Body of pancreas (tissue), 4 donors: ENCODE results near the gene NUDT14. TPM values are rescaled to one million over a fixed set of nuclear protein-coding genes. Genes with fewer than 3 reads are reported as not detected.

ENCODE experiments used
- ATAC-seq: fragments of 150-250 bp; one replicate; pipeline ENCODE4 v1.9.1; 2016
- DNase-seq, 4 donors: peaks; one replicate each; pipeline ENCODE4 v3.0.0-alpha.2; 2019
- H3K27ac ChIP-seq, 4 donors: fragments of 200-600 bp; sonication (generic); 1 replicate in 3 of 4; 2 replicates in 1 of 4; pipeline versions ENCODE4 v1.5.1 to v1.6.1; 2016 to 2019; ENCODE audit warnings: mild to moderate bottlenecking in 1 of 4, mixed read lengths in 1 of 4, moderate library complexity in 1 of 4
- H3K27me3 ChIP-seq, 2 donors: fragments of 200-600 bp; sonication (generic); one replicate each; pipeline ENCODE4 v1.6.0; 2016; ENCODE audit warnings: mild to moderate bottlenecking in 1 of 2
- H3K36me3 ChIP-seq, 2 donors: fragments of 200-600 bp; sonication (generic); replicated peaks in 1 of 2; 2 replicates each; pipeline ENCODE4 v1.5.1; 2016; ENCODE audit warnings: low read depth in 2 of 2; ENCODE audit not compliant: insufficient read depth in 1 of 2
- H3K4me1 ChIP-seq: fragments of 200-600 bp; sonication (generic); one replicate; pipeline ENCODE4 v1.6.0; 2016
- H3K4me3 ChIP-seq, 2 donors: fragments of 200-600 bp; sonication (generic); 1 replicate in 1 of 2; 2 replicates in 1 of 2; pipeline ENCODE4 v1.5.1; 2016 to 2019
- H3K9me3 ChIP-seq, 3 donors: fragments of 200-600 bp; sonication (generic); 1 replicate in 2 of 3; 2 replicates in 1 of 3; pipeline ENCODE4 v1.5.1; 2016
- POLR2A ChIP-seq, 3 donors: fragments of 450-650 bp; IDR thresholded peaks; one replicate each; pipeline ENCODE4 v1.6.1; 2016; ENCODE audit warnings: antibody characterized with exemption in 3 of 3, mild to moderate bottlenecking in 2 of 3
- WGBS, 2 donors: methylation state at CpG; one replicate each; pipeline ENCODE4 v1.1.5; 2017; 5-methylcytosine and 5-hydroxymethylcytosine counted together
- intact Hi-C: fragments of 100-400 bp; cut with DNase I; formaldehyde crosslinking; loops from one replicate; pipeline ENCODE4 v1.15.1; 2023
- total RNA-seq, 2 donors: library from RNA; depleted of rRNA; stranded (reverse); fragments of >200 nt; gene quantifications; one replicate each; pipeline ENCODE4 v1.1.0, GENCODE V29; 2016
- TF ChIP-seq, protein P1 (sequence below), 7 experiments: fragments of 450-650 bp in 4 of 7; fragments of 200-600 bp in 3 of 7; sonication (generic) in 3 of 7; IDR thresholded peaks; one replicate each; pipeline ENCODE4 v1.5.1; 2016 to 2019; ENCODE audit warnings: antibody characterized with exemption in 7 of 7

The NUDT14 gene
- total RNA-seq, 2 donors from 2014 or later, result 28.8 to 66.9 TPM

DNA sequence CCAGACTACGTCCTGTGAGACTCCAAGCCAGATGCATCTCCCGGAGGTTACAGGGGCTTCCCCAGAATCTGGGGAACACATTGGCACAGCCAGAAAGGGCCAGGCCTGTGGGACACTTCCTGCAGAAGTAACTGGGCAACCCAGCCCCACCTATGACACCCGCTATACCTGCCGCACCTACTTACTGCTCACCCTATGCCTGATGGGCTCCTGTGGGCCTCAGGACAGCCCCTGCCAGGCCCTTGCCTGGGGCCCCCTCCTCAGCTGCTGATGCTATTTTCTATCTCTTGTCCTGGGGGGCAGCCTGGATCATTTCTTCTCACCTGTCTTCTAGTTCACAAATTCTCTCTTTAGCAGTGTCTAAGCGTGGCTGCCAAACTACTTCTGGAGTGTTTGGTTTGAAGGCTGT lies 41.3 kb downstream of the NUDT14 start:
- no peaks in the 10 kb centered on the region for H3K36me3 ChIP-seq
- TF ChIP-seq, protein P1, sequence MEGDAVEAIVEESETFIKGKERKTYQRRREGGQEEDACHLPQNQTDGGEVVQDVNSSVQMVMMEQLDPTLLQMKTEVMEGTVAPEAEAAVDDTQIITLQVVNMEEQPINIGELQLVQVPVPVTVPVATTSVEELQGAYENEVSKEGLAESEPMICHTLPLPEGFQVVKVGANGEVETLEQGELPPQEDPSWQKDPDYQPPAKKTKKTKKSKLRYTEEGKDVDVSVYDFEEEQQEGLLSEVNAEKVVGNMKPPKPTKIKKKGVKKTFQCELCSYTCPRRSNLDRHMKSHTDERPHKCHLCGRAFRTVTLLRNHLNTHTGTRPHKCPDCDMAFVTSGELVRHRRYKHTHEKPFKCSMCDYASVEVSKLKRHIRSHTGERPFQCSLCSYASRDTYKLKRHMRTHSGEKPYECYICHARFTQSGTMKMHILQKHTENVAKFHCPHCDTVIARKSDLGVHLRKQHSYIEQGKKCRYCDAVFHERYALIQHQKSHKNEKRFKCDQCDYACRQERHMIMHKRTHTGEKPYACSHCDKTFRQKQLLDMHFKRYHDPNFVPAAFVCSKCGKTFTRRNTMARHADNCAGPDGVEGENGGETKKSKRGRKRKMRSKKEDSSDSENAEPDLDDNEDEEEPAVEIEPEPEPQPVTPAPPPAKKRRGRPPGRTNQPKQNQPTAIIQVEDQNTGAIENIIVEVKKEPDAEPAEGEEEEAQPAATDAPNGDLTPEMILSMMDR (IDR thresholded peaks at IDR 0.05), result no peak
- no peaks in the 10 kb centered on the region for H3K27me3 ChIP-seq
- ATAC-seq, result no peak
- H3K4me1 ChIP-seq, result no peaks in the 10 kb centered on the region
- no peak overlapping the region for H3K27ac ChIP-seq
- no peak overlapping the region for H3K4me3 ChIP-seq
- peaks cover 0 to 11% (median 0%) of the 10 kb centered on the region in 3 donors for H3K9me3 ChIP-seq
- intact Hi-C loops, result no loop called here
- no peak for DNase-seq
- WGBS, 2 donors, result 94 to 100% methylated on average over 5 of the region's 5 CpGs

DNA sequence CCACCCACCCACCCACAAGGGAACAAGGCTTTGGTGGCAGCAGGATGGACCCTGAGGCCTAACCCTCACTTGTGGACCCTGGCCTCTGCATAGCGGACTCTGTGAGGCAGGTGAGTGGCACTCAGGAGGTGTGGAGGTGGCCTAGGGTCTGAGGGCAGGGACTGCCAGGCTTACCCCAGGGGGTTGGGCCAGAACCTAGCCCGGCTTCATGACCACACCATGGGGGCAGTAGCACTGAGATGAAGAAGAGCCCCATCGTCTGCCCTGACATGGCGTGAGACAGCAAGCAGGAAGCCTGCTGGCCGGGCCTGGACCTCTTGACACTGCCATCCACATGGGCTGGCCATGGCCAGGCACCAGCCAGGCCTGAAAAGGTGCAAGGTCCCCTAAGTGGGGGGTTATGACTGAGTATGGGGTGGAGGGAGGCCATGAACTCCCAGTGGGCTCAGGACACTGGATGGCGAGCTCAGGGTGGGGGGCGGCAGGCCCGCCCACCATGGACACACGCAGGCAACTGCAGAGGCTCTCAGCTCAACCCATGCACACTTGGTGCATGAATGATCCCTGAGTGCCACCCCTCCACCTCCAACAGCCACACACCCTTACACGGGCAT lies 41.8 kb downstream of the NUDT14 start:
- no peak for TF ChIP-seq POLR2A (IDR thresholded peaks at IDR 0.05)
- TF ChIP-seq, protein P1 (IDR thresholded peaks at IDR 0.05), result no peak
- H3K9me3 ChIP-seq, result peaks cover 0 to 11% (median 0%) of the 10 kb centered on the region in 3 donors
- no peak for ATAC-seq
- H3K36me3 ChIP-seq, result no peaks in the 10 kb centered on the region
- H3K4me3 ChIP-seq, result no peak overlapping the region
- WGBS, 2 donors, result 79 to 80% methylated on average over 3 to 8 of the region's 10 CpGs
- intact Hi-C loops, result no loop called here
- H3K27ac ChIP-seq, result no peak overlapping the region
- H3K27me3 ChIP-seq, result no peaks in the 10 kb centered on the region
- no peaks in the 10 kb centered on the region for H3K4me1 ChIP-seq
- DNase-seq, result no peak

DNA sequence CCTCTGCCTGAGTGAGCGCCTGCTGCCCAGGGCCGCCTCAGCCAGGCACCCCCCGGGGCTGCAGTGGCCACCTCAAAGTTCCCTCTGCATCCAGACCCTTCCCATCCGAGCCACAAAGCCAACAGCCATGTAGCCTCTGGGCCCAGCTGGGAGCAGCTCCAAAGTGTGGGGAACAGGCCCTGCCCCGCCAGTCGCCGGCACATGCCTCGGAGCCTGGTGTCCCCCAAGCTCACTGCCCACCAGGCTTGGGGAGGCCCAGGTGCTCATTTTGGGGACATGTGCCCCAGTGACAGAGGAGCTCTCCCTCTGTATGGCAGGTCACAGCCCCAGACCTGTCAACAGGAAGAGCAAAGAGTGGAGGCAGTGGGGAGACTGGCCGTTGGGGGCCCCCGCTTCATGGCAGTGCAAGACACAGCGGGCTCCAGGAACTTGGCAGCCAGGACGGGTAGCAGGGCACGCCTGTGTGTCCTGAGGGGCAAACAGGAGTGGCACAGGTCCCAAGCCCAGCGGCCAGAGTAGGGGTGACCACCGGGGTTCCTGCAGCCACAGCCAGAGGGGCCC lies 42.5 kb downstream of the NUDT14 start:
- no peaks in the 10 kb centered on the region for H3K4me1 ChIP-seq
- WGBS, 2 donors, result 81 to 89% methylated on average over 6 to 13 of the region's 15 CpGs

DNA sequence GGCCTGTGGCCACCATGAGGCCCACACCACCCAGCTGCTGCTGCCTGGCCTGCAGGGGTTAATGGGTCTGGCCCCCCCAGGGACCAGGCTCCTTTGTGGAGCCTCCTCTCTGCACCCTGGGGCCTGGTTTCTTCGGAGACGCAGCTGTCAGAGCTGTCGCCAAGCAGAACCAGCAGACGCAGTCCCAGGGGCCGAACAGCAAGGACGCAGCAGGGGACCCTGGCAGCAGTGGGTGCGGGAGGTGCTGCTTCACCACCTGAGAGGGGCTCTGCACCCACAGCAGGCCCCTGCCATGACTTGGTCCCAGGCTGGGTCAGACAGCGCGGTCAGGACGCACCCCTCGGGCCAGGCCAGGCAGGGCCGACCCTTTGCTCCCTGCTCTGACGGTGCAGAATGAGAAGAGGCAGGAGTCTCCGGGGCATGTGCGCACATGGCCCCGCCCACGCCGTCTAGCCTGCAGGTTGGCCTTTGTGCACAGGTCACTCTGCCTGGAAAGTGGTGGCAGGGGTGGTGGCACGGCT lies 43.0 kb downstream of the NUDT14 start:
- intact Hi-C loops, result no loop called here
- ATAC-seq (no peak), DNase-seq (no peak)
- no peaks in the 10 kb centered on the region for H3K4me1 ChIP-seq
- 82 to 96% methylated on average over 4 to 16 of the region's 19 CpGs for WGBS, 2 donors
- no peak overlapping the region for H3K27ac ChIP-seq
- no peak overlapping the region for H3K4me3 ChIP-seq
- TF ChIP-seq, protein P1 (IDR thresholded peaks at IDR 0.05), result no peak
- peaks cover 0 to 11% (median 0%) of the 10 kb centered on the region in 3 donors for H3K9me3 ChIP-seq
- no peaks in the 10 kb centered on the region for H3K27me3 ChIP-seq
- no peaks in the 10 kb centered on the region for H3K36me3 ChIP-seq

More for the DNA sequence above, 42.5 kb downstream of the NUDT14 start:
- Histone ChIP-seq H3K36me3 (no peaks in the 10 kb centered on the region), H3K27me3 (no peaks in the 10 kb centered on the region), H3K4me3 (no peak overlapping the region), H3K9me3 (peaks cover 0 to 11% (median 0%) of the 10 kb centered on the region in 3 donors), H3K27ac (no peak overlapping the region)
- no peak for DNase-seq
- intact Hi-C loops, result no loop called here
- no peak for TF ChIP-seq POLR2A (IDR thresholded peaks at IDR 0.05)
- TF ChIP-seq, protein P1 (IDR thresholded peaks at IDR 0.05), result no peak
- no peak for ATAC-seq
